ENCODE results near the gene STEAP4. TPM values are rescaled to one million over a fixed set of nuclear protein-coding genes. Genes with fewer than 3 reads are reported as not detected.
A peak's percentile ranks its signal among the peaks of the same experiment; 100 is the strongest.

The STEAP4 gene
- total RNA-seq, 1 experiment from 2014 or later: 7.4 TPM

DNA sequence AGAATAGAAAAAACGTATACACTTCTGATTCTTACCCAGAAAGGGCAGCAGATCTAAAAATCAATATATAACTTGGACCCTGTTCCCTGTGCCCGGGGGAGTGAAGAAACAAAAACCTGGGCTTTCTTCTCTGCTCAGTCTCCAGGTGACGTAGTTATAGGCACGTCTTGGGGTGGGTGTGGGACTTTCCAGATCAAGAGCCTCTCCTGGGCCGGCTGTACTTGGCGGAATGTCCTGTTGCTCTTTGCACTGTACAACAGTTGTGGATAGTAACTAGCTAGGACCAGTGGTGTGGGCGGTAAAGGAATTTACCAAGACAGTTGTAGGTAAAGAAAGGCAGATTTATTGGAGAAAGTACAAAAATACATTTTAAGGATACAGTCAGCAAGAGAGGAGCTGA is 40.4 kb upstream of the STEAP4 start:
- TF ChIP-seq, protein P1, sequence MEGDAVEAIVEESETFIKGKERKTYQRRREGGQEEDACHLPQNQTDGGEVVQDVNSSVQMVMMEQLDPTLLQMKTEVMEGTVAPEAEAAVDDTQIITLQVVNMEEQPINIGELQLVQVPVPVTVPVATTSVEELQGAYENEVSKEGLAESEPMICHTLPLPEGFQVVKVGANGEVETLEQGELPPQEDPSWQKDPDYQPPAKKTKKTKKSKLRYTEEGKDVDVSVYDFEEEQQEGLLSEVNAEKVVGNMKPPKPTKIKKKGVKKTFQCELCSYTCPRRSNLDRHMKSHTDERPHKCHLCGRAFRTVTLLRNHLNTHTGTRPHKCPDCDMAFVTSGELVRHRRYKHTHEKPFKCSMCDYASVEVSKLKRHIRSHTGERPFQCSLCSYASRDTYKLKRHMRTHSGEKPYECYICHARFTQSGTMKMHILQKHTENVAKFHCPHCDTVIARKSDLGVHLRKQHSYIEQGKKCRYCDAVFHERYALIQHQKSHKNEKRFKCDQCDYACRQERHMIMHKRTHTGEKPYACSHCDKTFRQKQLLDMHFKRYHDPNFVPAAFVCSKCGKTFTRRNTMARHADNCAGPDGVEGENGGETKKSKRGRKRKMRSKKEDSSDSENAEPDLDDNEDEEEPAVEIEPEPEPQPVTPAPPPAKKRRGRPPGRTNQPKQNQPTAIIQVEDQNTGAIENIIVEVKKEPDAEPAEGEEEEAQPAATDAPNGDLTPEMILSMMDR (IDR thresholded peaks at IDR 0.05; ENCODE audit: unreplicated experiment): no peak
- no peaks in the 10 kb centered on the region for H3K36me3 Mint-ChIP-seq (ENCODE audit: insufficient read depth, unreplicated experiment)
- intact Hi-C loops (cut with micrococcal nuclease; ENCODE audit: unreplicated experiment): loop anchor here (5.0 kb wide), 1 partner anchor 65 kb away; no protein-coding TSS in a partner anchor
- CTCF ChIA-PET: interaction anchor here (0.7 to 2.5 kb wide), 2 partner anchors 103 to 104 kb away, joined by 3 to 15 read pairs; no protein-coding TSS in a partner anchor
- no TSS peak for BruUV-seq (replicated peaks)
- H3K9me3 Mint-ChIP-seq (ENCODE audit: low read depth, unreplicated experiment): no peaks in the 10 kb centered on the region
- H3K4me1 Mint-ChIP-seq (ENCODE audit: low read depth, unreplicated experiment): peaks cover 14% of the 10 kb centered on the region
- DNase-seq: peak; percentile 52
- no peaks in the 10 kb centered on the region for H3K27me3 Mint-ChIP-seq (ENCODE audit: unreplicated experiment)
- H3K27ac Mint-ChIP-seq (ENCODE audit: unreplicated experiment): peak overlapping the region; percentile 70
- no peak overlapping the region for H3K4me3 Mint-ChIP-seq (ENCODE audit: low read depth, unreplicated experiment)

DNA sequence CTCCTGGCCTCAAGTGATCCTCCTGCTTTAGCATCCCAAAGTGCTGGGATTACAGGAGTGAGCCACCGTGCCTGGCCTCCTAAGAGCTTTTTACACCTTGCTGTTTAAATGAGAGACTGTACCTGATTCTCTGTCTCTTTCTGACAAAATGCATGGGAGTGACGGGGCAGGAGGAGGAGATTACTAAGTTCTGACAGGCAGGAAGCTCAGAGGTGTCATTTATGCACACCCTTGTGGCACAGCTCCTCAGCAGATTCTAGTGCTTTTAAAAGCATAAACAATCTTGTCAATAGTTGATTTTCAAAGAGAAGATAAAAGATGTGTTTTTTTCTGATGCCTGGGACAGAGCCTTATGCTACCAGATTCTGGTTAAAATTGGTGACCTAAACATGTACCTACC is 39.7 kb upstream of the STEAP4 start:
- BruUV-seq (replicated peaks): no TSS peak
- peaks cover 14% of the 10 kb centered on the region for H3K4me1 Mint-ChIP-seq (ENCODE audit: low read depth, unreplicated experiment)
- CTCF ChIA-PET: interaction anchor here (0.7 to 2.5 kb wide), 3 partner anchors 11 to 103 kb away, joined by 3 to 15 read pairs (median 15); no protein-coding TSS in a partner anchor
- TF ChIP-seq, protein P1 (IDR thresholded peaks at IDR 0.05; ENCODE audit: unreplicated experiment): no peak
- DNase-seq: no peak
- intact Hi-C loops (cut with micrococcal nuclease; ENCODE audit: unreplicated experiment): loop anchor here (5.0 kb wide), 1 partner anchor 64 kb away; no protein-coding TSS in a partner anchor
- no peaks in the 10 kb centered on the region for H3K9me3 Mint-ChIP-seq (ENCODE audit: low read depth, unreplicated experiment)
- H3K27me3 Mint-ChIP-seq (ENCODE audit: unreplicated experiment): no peaks in the 10 kb centered on the region
- H3K27ac Mint-ChIP-seq (ENCODE audit: unreplicated experiment): no peak overlapping the region
- H3K4me3 Mint-ChIP-seq (ENCODE audit: low read depth, unreplicated experiment): no peak overlapping the region
- H3K36me3 Mint-ChIP-seq (ENCODE audit: insufficient read depth, unreplicated experiment): no peaks in the 10 kb centered on the region

DNA sequence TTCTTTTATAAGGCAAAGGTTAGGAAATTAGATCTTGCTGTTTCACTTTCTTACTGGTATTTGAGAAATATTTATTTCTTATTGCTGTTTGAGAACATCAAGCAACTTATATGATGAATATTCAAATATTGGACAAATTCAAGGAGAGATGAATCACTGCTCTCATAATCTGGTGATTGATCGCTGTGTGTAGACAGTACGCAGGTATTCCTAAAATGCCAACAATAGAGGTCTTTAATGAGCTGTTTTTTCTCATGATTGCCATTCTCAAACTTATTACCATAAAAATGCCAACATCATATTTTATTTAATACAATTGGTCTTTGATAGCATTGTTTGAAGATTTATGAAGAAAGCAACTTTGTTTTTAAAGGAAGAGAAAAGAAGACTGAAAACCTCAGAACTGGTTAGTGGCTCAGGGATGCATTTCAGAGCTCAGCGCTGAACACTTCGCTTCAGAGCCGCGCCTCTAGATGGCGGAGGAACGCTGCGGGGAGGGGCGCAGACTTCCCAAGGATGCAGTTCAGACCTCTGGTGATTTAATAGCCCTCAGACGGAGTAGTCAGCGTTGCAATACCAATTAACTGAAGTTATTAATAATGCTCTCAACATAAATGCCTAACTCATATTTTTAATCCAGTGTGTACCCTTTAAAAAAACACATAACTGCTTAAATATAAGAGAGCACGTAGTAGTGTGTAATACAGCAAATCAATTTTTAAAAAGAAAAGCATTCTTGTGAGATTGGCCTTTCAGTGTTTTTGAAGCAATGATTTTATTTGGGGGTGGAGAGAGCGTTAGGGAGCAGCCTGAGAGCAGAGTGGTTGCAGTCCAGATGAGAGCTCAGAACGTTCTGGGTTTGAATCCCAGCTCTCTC is 38.5 kb upstream of the STEAP4 start:
- Mint-ChIP-seq H3K36me3 (ENCODE audit: insufficient read depth, unreplicated experiment) (no peaks in the 10 kb centered on the region), H3K27me3 (ENCODE audit: unreplicated experiment) (no peaks in the 10 kb centered on the region), H3K27ac (ENCODE audit: unreplicated experiment) (no peak overlapping the region), H3K4me3 (ENCODE audit: low read depth, unreplicated experiment) (no peak overlapping the region), H3K4me1 (ENCODE audit: low read depth, unreplicated experiment) (peaks cover 14% of the 10 kb centered on the region), H3K9me3 (ENCODE audit: low read depth, unreplicated experiment) (no peaks in the 10 kb centered on the region)
- no TSS peak for BruUV-seq (replicated peaks)
- intact Hi-C loops (cut with micrococcal nuclease; ENCODE audit: unreplicated experiment): loop anchor here (5.0 kb wide), 1 partner anchor 63 kb away; no protein-coding TSS in a partner anchor
- DNase-seq: peak; percentile 62
- CTCF ChIA-PET: interaction anchor here (0.6 to 2.5 kb wide), 5 partner anchors 12 to 102 kb away, joined by 3 to 15 read pairs (median 3); no protein-coding TSS in a partner anchor
- TF ChIP-seq, protein P1 (IDR thresholded peaks at IDR 0.05; ENCODE audit: unreplicated experiment): peak; percentile 17

DNA sequence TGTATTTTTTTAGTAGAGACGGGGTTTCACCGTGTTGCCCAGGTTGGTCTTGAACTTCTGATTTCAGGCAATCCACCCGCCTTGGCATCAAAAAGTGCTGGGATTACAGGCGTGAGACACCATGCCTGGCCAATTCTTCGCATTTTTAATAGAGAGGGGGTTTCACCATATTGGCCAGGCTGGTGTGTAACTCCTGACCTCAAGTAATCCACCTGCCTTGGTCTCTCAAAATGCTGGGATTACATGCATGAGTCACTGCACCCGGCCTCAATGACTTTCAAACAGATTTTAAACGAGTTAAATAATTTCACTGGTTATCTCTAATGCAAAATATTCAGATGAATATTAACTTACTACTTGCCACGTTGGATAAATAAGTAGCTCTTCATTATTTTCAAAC is 37.6 kb upstream of the STEAP4 start:
- intact Hi-C loops (cut with micrococcal nuclease; ENCODE audit: unreplicated experiment): no loop called here

More for the DNA sequence above, 37.6 kb upstream of the STEAP4 start:
- Mint-ChIP-seq H3K4me3 (ENCODE audit: low read depth, unreplicated experiment) (no peak overlapping the region), H3K27ac (ENCODE audit: unreplicated experiment) (no peak overlapping the region), H3K4me1 (ENCODE audit: low read depth, unreplicated experiment) (peaks cover 14% of the 10 kb centered on the region), H3K9me3 (ENCODE audit: low read depth, unreplicated experiment) (no peaks in the 10 kb centered on the region), H3K36me3 (ENCODE audit: insufficient read depth, unreplicated experiment) (no peaks in the 10 kb centered on the region), H3K27me3 (ENCODE audit: unreplicated experiment) (no peaks in the 10 kb centered on the region)
- TF ChIP-seq, protein P1 (IDR thresholded peaks at IDR 0.05; ENCODE audit: unreplicated experiment): no peak
- DNase-seq: no peak
- CTCF ChIA-PET: interaction anchor here (0.6 to 2.5 kb wide), 3 partner anchors 27 to 1777 kb away, joined by 3 to 15 read pairs (median 3); no protein-coding TSS in a partner anchor
- no TSS peak for BruUV-seq (replicated peaks)
